Activated CD4-positive, alpha-beta T cell treated with anti-CD3 and anti-CD28 coated beads, Interleukin-2, amount 50 U/mL, for 48 hours (primary cell): ENCODE results near the gene UROC1.
A peak's percentile ranks its signal among the peaks of the same experiment; 100 is the strongest.

ENCODE experiments used
- DNase-seq, 2 experiments: peaks; one replicate each; pipeline ENCODE4 v3.0.0-alpha.2; 2020

The UROC1 gene

DNA sequence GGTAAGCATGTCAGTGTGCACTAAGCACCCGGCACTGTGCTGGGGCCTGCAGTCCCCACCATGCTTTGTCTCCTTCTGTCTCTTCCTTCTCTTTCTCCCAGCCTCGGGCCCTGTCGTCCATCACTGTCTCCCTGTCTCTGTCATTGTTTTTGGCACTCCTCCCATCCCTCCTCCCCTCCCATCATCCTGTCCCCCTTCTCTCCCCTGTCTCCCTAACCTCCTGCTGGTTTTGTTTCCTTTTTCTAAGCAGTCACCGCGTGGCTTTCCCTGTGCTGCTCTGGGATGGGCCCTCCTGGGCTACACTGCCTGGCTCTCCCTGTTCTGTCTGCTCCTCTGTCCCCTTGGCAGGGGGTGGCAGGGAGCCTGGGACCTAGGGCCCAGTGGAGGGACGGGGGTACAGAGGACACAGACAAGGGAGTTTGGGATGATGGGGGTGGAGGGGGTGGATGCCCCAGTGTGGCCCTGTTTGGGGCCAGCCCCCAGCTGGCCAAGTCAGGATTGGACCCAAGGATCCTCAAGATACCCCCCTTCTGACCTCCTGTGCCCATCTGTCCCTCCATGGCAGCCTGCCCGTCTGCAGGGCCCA is 12.1 kb upstream of the UROC1 start:
- DNase-seq, result no peak

DNA sequence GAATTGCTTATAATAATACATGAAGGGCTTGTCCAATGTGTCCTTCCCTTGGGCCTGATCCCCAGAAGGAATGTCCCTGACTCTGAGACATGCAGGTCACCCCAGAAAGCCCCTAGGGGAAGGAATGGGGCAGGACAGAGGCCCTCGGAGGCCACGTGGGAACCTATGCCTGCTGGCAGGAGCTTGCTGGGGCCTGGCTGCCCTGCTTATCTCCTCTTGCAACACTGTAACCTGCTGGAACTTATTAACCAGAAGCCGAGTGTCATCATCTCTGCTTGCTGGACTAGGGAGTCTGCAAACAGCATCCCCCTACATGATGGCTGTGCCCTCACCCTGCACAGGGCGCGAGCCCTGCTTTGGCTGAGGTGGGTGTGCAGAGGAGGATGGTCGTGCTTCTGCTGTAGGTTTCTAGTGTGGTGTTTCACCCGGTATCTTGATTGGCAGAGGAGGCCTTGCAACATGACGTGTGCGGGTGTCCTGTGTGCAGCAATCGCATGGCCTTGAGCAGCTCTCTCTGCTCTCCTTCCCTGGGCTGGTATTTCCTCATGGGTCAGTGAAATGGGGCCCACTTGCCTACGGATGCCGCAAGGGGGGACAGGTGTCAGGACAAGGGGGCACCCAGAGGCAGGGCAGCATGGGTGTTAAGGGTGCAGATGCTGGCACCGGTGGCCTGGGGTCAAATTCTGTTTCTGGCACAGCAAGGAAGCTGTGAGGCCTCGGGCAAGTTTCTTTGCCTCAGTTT is 11.4 kb upstream of the UROC1 start:
- no peak for DNase-seq

DNA sequence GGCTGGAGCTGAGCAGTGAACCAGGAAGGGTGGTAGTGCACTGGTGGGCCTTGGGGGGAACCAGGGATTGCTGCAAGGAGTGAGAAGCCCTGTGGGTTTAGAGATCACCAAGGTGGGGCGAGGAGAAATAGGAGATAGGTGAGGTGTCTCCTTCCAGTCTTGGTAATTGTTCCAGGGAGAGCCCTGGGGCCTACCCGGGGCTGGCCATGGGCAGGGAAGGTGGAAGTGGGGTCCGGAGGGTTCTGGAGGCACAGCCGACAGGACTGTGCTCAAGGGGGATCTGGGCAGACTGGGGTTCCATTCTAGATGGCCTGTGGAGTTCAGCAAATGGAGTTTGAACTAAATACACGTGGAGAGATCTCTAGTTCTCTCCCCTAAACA is 10.8 kb upstream of the UROC1 start:
- DNase-seq, result no peak

DNA sequence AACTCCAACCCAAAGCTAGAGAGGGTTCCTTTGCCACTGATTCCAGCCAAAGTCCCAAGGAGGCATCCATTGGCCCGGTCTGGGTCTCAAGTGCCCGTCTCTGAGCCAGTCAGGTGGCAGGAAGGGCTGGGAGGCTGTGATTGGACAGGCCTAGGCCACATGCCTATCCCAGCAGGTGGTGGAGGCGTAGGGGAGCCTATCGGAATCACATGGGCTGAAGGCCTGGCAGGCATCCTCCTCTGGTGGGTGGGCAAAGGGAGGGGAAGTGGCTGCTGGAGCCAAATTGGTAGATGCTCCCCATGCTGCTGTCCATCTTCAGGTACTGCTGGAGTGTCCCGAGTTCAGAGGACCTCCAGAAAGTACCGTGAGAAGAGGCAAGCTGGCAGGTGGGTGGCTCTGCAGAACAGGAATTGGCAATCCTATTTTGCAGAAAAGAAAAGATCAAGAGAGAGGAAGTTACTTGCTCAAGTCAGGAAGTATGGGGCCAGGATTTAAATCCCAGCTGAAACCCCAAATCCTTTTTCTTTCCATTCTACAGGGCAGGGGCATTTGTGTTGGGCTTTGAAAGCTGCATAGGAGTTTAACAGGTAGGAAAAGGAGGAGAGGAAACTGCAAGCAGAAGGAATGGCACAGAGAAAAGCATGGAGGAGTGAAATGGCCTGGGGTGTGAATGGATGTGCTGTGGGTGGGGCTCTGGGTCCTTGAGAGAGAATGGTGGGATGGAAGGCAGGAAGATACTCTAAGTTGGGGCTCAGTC is 10.1 kb upstream of the UROC1 start:
- no peak for DNase-seq

DNA sequence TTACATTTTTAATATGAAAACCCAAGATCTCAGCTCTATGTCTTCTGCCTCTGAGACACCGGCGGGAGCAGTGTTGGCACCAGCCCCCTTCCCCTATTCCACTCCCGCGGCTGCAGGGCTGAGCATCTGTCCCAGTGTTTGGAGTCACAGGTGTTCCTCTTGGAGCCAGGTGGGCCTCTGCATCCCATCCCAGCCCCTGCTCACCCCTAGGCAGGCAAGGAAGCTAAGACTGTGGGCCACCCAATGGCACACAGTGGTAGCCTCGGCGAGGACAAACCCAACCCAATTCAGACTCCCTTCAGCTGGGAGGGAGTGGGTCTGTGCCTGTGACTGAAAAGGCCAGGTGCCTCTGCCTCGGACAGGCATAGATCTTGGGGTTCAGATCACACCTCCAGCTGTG is 9.4 kb upstream of the UROC1 start:
- no peak for DNase-seq

DNA sequence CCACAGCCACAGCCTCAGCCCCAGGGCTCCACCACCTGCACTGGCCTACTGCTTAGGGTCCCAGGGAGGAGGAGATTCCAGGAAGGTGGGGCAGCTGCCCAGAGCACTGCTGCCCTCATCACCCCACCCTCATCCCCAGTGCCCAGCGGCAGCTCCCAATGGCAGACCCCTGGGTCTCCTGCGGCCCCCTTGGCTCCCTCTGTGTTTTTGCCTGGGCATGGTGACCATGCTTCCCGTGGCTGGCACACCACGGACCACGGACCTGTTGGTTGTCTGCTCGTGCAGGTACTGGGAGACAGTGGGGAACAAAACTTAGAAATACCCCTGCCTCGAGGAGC is 9.1 kb upstream of the UROC1 start:
- DNase-seq, result no peak

DNA sequence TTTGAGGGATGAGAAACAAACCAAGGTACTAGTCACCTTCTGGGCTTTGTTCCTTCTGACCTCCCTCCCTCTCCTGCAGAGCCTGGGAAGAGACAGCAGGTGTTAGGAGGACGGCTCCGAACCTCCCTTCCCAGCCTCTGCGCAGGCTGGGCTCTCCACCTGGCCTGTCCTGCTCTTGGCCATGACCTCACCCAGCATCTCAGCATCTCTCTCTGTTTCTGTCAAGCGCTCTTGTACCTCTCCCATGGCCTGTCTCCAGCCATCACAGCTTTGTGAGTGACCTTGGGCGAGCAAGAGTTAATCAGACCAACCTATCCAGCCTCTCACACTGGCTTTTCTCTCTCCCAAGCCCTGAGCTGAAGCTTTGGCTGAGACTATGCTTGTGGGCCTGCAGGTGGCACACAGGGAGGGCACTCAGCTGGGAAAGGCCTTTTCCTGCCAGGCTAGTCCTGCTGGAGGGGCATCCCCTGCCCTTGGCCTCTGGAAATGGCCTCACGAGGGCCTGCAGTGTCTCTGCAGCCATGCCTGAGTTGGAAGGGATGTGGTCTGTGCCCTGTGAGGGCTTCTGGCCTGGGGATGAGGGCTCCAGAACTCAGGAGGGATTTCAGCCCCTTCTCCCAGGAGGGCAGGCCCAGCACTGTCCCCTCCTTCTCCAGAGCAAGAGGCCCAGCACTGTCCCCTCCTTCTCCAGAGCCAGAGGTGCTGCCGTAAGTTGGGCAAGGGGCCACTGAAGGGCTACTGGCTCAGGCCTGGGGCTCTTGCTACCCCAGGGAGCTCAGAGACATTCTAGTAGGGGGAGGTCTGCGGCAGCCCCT is 8.5 kb upstream of the UROC1 start:
- DNase-seq, result no peak

DNA sequence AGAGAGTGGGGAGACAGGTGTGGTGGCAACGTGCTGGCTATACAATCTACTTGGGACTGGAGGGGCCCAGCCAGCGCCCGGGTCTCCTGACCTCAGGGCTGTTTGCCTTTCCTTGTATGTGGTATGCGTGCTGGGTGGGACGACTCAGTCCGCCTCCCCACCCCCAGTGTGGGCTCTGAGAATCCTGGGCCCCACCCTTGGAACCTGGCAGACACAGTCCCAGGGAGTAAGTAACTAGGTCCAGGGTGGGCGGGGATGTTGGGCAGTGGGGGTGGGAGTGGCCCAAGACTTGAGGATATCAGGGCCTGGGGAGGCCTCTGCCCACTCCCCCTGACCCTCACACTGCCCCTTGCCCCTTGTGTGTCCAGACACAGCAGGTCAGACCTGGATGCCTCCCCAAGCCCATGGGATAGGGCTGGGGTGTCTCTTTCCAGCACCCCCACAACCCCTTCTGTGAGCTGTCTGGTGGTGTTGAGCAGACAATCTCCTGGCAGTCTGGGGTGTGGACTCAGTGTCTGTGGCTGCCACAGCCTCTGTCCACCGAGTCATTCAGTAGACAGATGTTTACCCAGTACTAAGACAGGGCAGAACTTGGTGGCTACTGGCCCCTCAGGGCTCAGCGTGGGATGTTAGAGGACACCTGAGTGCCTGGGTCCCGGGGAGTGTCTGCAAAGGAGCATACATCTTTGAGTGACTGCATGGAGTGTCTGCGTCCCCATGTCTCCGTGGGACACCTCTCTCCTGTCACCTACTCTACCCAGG is 7.7 kb upstream of the UROC1 start:
- DNase-seq, result no peak

DNA sequence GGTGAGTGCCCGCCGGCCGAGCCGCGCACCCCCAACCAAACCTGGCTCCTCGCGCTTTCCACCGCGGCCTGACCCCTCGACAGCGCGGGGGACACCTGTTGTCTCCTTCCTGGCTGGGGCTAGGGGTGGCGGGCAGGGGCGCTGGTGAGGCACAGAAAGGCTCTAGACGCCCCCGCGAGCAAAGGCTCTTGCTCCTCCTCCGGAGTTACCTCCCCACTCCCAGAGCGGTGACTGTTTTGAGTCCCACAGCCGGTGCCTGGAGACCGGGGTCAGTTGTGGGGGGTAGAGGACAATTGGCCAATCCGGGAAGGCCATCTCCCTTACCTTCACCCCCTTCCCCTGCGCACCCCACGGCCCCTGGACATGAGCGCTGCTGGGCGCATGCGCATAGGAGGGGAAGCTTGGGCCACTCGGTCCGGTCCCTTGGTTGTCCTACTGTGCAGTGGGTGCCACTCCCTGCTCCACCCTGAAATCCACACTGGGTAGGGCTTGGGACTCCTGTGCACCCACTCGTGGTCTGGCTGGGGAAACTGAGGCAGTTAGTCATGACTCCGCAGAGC is 6.9 kb upstream of the UROC1 start:
- no peak for DNase-seq

DNA sequence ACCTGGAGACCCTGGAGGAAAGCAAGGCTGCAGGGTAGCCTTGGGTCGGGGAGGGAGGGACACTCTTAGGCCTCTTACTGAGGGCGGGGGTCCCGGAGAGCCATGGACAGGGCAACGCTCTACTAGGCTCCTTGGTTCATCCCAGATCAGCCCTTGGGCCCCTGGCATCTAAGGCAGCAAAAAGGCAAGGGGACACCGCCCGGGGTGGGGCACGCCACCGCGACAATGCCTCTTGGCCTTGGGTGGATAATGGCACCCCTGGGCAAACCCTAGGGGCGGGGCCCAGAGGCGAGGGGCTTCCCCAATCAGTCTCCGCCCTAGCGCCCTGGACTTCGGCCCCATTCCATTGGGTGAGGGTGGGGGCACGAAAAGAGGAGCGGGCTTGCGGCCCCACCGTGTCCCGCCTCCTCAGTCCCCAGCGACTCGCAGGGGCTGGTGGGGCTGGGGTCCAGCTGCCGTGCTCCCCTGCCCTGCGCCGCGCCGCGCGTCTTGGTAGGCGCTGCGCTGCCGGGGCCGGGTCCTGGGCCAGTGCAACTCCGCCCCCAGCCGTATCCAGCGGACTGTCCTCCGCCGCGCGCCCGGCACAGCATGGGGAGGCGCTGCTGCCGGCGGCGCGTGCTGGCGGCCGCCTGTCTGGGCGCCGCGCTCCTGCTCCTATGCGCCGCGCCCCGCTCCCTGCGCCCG is 6.3 kb upstream of the UROC1 start, which contains the start of gene CHST13:
TSS of gene CHST13 (plus strand) at position 411 of the 684 bp plus-strand sequence. CDS start at position 589, 178 bp downstream.
- DNase-seq, result no peak

DNA sequence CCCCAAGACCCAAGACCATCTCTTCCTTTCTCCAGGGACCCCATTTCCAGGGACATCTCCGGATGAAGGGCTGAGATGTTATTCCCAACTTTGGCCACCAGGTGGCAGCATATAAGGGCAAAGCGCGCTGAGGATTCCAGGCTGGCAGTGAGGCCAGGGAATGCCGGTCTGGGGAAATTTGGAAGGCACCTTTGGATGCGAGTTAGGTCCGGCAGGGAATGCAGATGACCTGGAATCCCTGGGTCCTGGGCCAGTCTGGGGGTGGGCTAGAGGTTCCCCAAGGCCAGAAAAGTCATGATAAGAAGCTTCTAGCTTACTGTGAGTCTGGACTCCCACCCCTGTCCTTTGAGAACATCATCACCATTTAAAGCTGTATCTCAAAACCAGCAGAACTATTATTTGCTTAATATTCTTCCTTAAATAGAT is 4.8 kb upstream of the UROC1 start:
- peak; percentile 42 to 44 for DNase-seq

DNA sequence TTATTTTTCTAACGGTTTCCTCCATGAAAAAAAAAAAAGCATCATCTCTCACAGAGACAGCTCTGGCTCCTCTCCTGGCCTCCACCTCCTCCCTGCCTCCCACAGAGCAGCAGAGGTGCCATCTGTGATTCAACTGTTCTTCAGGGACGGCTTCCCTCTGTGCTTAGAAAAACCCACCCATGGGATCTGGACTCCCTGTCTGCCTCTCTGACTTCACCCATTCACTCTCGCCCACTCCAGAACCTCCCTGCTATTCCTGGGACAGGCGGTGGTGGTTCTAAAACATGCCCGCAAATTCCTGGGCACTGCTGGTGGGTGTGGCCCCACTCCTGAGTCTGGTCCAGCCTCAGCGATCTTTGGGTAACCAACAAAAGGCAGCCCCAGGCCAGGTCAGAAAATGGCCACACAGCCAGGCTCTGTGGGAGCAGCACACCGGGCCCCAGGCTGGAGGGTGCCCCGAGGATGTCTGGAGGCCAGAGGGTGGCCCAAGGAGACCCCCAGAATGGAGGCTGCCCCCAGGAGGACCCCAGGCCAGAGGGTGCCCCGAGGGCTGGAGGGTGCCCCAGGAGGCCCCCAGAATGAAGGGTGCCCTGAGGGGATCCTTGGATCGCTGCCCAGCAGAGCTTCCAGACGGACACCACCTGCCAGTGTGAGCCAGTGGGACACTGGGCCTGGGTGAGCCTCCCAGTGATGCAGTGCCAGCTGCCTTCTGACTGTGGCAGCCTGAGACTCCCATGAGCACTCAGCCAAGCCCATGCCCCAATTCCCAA is 3.7 kb upstream of the UROC1 start:
- DNase-seq, result no peak

DNA sequence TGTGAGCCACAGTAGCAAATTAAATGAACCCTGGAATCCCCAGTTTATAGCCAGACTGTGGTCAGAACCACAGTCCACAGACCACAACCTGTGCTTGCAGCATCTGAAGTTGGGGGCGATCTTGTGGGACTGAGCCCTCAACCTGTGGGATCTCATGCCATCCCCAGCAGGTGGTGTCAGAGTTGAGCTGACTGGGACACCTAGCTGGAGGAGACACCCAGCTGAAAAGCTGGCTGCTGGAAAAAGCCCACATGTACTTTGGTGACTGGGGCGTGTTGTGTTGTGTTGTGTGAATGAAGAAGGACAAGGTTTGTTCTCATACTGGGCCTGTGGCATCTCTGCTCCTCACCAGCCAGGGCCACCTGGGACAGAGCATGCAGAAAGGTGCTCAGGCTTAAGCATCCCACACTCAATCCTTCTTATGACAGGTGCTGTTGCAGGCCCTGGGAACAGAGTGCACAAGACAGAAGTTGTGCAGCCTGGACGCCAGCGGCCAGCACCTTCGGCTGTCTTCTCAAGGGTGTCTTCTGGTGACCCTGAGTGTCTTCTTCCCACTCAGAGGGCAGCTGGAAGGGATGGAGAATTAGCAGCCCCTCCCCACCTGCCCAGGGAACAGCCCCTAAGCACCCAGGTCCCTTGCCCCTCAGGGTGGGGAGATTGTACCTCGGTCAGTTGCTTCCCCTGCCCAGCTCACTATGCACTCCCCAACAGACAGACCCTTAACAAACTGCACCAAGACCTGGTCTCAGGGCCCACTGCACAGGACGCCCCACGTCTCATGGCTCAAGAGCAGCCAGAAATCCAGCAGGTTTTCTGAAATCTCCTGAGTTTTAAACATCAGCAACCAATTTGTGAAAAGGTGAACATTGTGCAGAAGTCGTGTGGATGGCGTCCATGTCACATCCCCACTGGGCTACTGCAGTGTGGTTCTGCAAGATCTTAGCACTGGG is 2.2 kb upstream of the UROC1 start:
- DNase-seq, result no peak

DNA sequence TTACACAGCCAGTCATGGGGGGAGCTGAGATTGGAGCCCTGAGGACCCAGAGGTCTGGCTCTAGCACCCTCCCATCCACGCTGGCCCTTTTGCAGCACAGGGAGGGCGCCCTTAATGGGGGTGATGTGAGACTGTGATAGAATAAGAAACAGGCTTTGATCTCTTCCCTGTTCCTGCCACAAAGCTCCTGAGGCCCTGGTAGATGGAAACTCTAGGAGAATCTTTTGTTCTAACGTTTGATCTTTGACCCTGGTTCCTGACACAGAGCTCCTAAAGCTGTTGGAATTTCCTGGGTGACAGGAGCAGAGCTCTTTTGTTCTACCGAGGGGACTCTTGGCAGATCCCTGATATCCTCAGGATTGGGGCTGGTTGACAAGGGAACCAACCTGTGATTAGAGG is 1.2 kb upstream of the UROC1 start:
- DNase-seq, result no peak

DNA sequence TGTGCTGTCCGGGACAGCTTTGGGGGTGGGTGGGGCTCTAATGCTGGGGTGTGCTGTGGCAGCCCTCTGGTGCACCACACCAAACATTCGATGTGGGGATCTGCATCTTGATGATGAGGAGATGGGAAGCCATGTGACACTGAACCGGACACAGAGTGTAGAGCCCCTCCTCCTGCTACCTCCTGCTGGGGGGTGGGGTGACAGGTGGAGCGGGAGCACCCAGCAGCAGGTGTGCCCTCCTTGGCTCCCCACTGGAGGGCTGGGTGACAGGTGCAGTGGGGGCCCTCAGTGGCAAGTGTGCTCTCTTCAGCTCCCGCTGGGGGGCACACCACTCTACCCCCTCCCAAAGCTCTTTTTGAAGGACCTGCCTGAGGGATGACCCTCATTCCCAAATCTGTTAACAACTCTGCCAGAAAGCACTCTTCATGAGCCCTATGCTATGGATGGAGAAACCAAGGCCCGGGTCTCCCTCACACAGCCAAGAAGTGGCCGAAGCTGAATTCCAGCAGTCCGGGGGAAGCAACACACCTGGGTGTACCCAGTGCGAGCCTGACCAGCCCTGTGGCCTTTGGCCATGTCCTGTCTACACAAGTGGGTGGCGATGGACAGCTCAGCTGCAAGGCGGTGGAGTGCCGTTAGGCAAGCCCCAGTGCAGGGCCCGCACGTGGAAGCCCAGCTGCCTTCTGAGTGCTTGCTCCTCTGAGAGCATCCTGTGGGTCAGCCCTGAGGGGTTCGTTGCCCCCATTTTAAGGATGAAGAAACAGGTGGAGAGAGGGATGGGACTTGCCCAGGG is 609 bp upstream of the UROC1 start:
- DNase-seq, result no peak

DNA sequence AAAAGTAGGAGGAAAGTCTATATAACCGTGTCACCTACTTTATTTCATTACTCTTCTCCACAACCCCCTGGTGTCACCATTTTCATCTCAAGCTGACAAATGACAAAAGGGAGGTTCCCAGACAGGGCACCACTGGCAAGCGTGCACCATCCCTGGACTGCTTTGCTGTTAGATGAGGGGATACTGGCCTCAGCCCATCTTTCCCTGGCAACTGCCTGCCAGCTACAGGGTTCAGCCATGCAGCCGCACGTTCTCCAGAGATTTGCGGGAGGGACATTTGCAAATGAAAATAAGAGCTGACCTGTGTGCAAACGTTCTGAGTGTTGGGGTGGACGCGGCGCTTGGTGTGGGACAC is 660 bp downstream of the UROC1 start:
- DNase-seq, result no peak

DNA sequence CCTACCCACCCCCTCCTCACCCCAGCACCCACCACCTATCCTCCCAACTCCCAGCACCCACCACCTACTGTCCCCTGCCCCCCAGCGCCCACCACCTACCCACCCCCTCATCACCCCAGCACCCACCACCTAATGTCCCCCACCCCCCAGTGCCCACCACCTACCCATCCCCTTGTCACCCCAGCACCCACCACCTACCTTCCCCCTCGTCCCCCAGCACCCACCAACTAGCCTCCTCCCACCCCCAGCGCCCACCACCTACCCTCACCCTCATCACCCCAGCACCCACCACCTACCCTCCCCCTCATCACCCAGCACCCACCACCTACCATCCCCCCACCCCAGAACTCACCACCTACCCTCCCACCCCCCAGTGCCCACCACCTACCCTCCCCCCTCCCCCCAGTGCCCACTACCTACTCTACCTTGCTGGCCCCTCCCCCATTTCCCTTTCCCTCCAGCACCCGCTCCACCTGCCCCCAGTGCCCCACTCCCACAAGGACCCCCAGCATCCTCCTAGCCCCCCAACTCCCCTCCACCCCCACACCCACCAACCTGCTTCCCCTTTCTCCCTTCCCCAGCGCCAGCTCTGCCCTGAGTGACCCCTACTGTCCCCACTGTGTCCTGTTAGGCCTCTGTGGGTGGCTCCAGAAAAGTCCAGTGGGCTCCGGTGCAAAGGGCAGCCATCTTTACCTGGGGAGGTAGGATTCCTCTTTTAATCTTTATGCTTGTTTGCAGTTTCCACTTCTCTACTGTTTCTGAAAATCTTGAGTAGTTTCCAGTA is 1.2 kb downstream of the UROC1 start:
- no peak for DNase-seq
